H9 (cell line): ENCODE results near the gene OR52K1. TPM values are rescaled to one million over a fixed set of nuclear protein-coding genes. Genes with fewer than 3 reads are reported as not detected.

ENCODE experiments used
- DNase-seq: peaks from one replicate; pipeline ENCODE4 v3.0.0-alpha.2; 2017
- H2AFZ ChIP-seq: one replicate; pipeline ENCODE4 v1.6.1; 2013; ENCODE audit warnings: mild to moderate bottlenecking, low read length, control low read depth, moderate library complexity
- H2AK5ac ChIP-seq: 2 replicates; pipeline ENCODE4 v1.6.1; 2013; ENCODE audit warnings: low read length, control low read depth, mixed read lengths; ENCODE audit not compliant: insufficient read length
- H2BK120ac ChIP-seq: one replicate; pipeline ENCODE4 v1.6.1; 2013; ENCODE audit warnings: low read depth, mild to moderate bottlenecking, low read length, control low read depth, inconsistent platforms; ENCODE audit not compliant: poor library complexity, severe bottlenecking
- H2BK12ac ChIP-seq: 2 replicates; pipeline ENCODE4 v1.6.1; 2013; ENCODE audit warnings: low read length, control low read depth, mixed read lengths, low read depth; ENCODE audit not compliant: insufficient read length
- H2BK15ac ChIP-seq: 2 replicates; pipeline ENCODE4 v1.6.1; 2013; ENCODE audit warnings: low read depth, low read length, control low read depth
- H2BK20ac ChIP-seq: one replicate; pipeline ENCODE4 v1.6.1; 2013; ENCODE audit warnings: low read depth, mild to moderate bottlenecking, low read length, control low read depth, inconsistent platforms; ENCODE audit not compliant: poor library complexity, severe bottlenecking
- H2BK5ac ChIP-seq: 2 replicates; pipeline ENCODE4 v1.6.1; 2013; ENCODE audit warnings: low read length, control low read depth, mixed read lengths; ENCODE audit not compliant: insufficient read length
- H3K14ac ChIP-seq: 2 replicates; pipeline ENCODE4 v1.6.1; 2013; ENCODE audit warnings: low read length, control low read depth; ENCODE audit not compliant: insufficient read depth
- H3K18ac ChIP-seq: 2 replicates; pipeline ENCODE4 v1.6.1; 2013; ENCODE audit warnings: low read depth, mild to moderate bottlenecking, mixed read lengths, low read length, control low read depth; ENCODE audit not compliant: insufficient read length
- H3K23ac ChIP-seq: 2 replicates; pipeline ENCODE4 v1.6.1; 2013; ENCODE audit warnings: low read length, control low read depth, mixed read lengths, low read depth; ENCODE audit not compliant: insufficient read length
- H3K23me2 ChIP-seq: 2 replicates; pipeline ENCODE4 v1.6.1; 2013; ENCODE audit warnings: low read depth, mild to moderate bottlenecking, mixed read lengths, low read length, control low read depth; ENCODE audit not compliant: insufficient read length, poor library complexity, severe bottlenecking
- H3K27ac ChIP-seq: 2 replicates; pipeline ENCODE4 v1.5.1; 2013; ENCODE audit warnings: low read length, control low read depth, mixed read lengths, low read depth; ENCODE audit not compliant: insufficient read length
- H3K27me3 ChIP-seq: 2 replicates; pipeline ENCODE4 v1.6.1; 2013; ENCODE audit warnings: low read length, control low read depth, inconsistent platforms; ENCODE audit not compliant: insufficient read depth
- H3K4ac ChIP-seq: 2 replicates; pipeline ENCODE4 v1.6.1; 2013; ENCODE audit warnings: low read depth, mild to moderate bottlenecking, control low read depth, inconsistent platforms, low read length, moderate library complexity
- H3K4me1 ChIP-seq: 2 replicates; pipeline ENCODE4 v1.6.1; 2013; ENCODE audit warnings: low read length, control low read depth, inconsistent platforms; ENCODE audit not compliant: insufficient read depth
- H3K4me2 ChIP-seq: 2 replicates; pipeline ENCODE4 v1.6.1; 2013; ENCODE audit warnings: low read length, control low read depth, mixed read lengths; ENCODE audit not compliant: insufficient read length, insufficient read depth
- H3K56ac ChIP-seq: 2 replicates; pipeline ENCODE4 v1.6.1; 2013; ENCODE audit warnings: low read depth, mild to moderate bottlenecking, mixed read lengths, low read length, control low read depth; ENCODE audit not compliant: insufficient read length
- H3K79me1 ChIP-seq: 2 replicates; pipeline ENCODE4 v1.6.1; 2013; ENCODE audit warnings: low read depth, mild to moderate bottlenecking, moderate library complexity, low read length, control low read depth, inconsistent platforms; ENCODE audit not compliant: insufficient read depth, poor library complexity, severe bottlenecking
- H3K79me2 ChIP-seq: 2 replicates; pipeline ENCODE4 v1.6.1; 2013; ENCODE audit warnings: low read length, control low read depth, inconsistent platforms; ENCODE audit not compliant: insufficient read depth
- H3K9ac ChIP-seq: 2 replicates; pipeline ENCODE4 v1.6.1; 2013; ENCODE audit warnings: low read length, control low read depth, mixed read lengths; ENCODE audit not compliant: insufficient read length; ENCODE audit errors: extremely low read depth
- H3K9me3 ChIP-seq: one replicate; pipeline ENCODE4 v1.6.1; 2013; ENCODE audit warnings: low read depth, low read length, inconsistent platforms; ENCODE audit not compliant: control insufficient read depth
- H3T11ph ChIP-seq: one replicate; pipeline ENCODE4 v1.6.1; 2013; ENCODE audit warnings: mild to moderate bottlenecking, low read length, control low read depth, inconsistent platforms
- H4K20me1 ChIP-seq: one replicate; pipeline ENCODE4 v1.6.1; 2013; ENCODE audit not compliant: control insufficient read depth, insufficient read length, insufficient read depth
- H4K5ac ChIP-seq: 2 replicates; pipeline ENCODE4 v1.6.1; 2013; ENCODE audit warnings: low read depth, mild to moderate bottlenecking, mixed read lengths, low read length, control low read depth; ENCODE audit not compliant: insufficient read length
- H4K8ac ChIP-seq: replicated peaks from 2 replicates; pipeline ENCODE4 v1.6.1; 2013; ENCODE audit warnings: low read length, control low read depth, mixed read lengths, low read depth; ENCODE audit not compliant: insufficient read length
- H4K91ac ChIP-seq: 2 replicates; pipeline ENCODE4 v1.6.1; 2013; ENCODE audit warnings: low read depth, mild to moderate bottlenecking, moderate library complexity, mixed read lengths, low read length, control low read depth; ENCODE audit not compliant: insufficient read length
- H3K27ac Mint-ChIP-seq, 3 experiments: 2 replicates in 2 of 3; 3 replicates in 1 of 3; pipeline ENCODE4 v1.8.0; 2020 to 2021; ENCODE audit warnings: mixed read lengths in 3 of 3, mild to moderate bottlenecking in 1 of 3, moderate library complexity in 1 of 3
- H3K27me3 Mint-ChIP-seq: 2 replicates; pipeline ENCODE4 v1.8.0; 2021; ENCODE audit warnings: low read depth, mild to moderate bottlenecking, moderate library complexity, mixed read lengths
- H3K36me3 Mint-ChIP-seq, 3 experiments: 2 replicates in 2 of 3; 3 replicates in 1 of 3; pipeline ENCODE4 v1.8.0; 2020 to 2021; ENCODE audit warnings: low read depth in 3 of 3, mixed read lengths in 3 of 3; ENCODE audit not compliant: insufficient read depth in 1 of 3
- H3K4me1 Mint-ChIP-seq, 2 experiments: 2 replicates each; pipeline ENCODE4 v1.8.0; 2020; ENCODE audit warnings: mixed read lengths in 2 of 2
- H3K4me3 Mint-ChIP-seq, 2 experiments: 2 replicates in 1 of 2; 3 replicates in 1 of 2; pipeline ENCODE4 v1.8.0; 2020 to 2021; ENCODE audit warnings: mild to moderate bottlenecking in 2 of 2, mixed read lengths in 2 of 2, moderate library complexity in 1 of 2
- H3K9me3 Mint-ChIP-seq, 2 experiments: 2 replicates in 1 of 2; 3 replicates in 1 of 2; pipeline ENCODE4 v1.8.0; 2020; ENCODE audit warnings: mild to moderate bottlenecking in 2 of 2, mixed read lengths in 2 of 2, moderate library complexity in 1 of 2
- CTCF ChIP-seq: fragments of 200-600 bp; sonication (generic); conservative IDR thresholded peaks from 3 replicates; pipeline ENCODE4 v1.8.0; 2021; ENCODE audit warnings: antibody characterized with exemption, mild to moderate bottlenecking
- WGBS: extraction: QIAGEN DNeasy Blood & Tissue Kit; methylation state at CpG from one replicate; pipeline ENCODE4 v1.1.7; 2013; ENCODE audit warnings: missing lambda C conversion rate, low lambda C conversion rate, mixed read lengths; ENCODE audit not compliant: insufficient read length; ENCODE audit errors: extremely low coverage; 5-methylcytosine and 5-hydroxymethylcytosine counted together
- total RNA-seq: library from RNA; stranded (reverse); gene quantifications from 2 replicates; pipeline ENCODE4 v1.2.1, GENCODE V29; 2021

Gene OR52K1
- total RNA-seq, 1 experiment from 2014 or later, result not detected

- no peak overlapping the region for H2BK120ac ChIP-seq
- H3T11ph ChIP-seq, result no peak overlapping the region
- no peak overlapping the region for H3K18ac ChIP-seq
- no peak overlapping the region for H3K27ac ChIP-seq
- WGBS, result no CpG with 5 or more reads among the region's 7 CpGs
- no peaks in the 10 kb centered on the region for H3K4me1 ChIP-seq
- H4K5ac ChIP-seq, result no peak overlapping the region
- Mint-ChIP-seq H3K36me3 (peaks cover 0 to 4% (median 0%) of the 10 kb centered on the region in 3 experiments; a peak in 2 of 7 replicates), H3K4me1 (no peaks in the 10 kb centered on the region), H3K27ac (no peak overlapping the region), H3K4me3 (no peak overlapping the region), H3K9me3 (peaks cover 4 to 6% of the 10 kb centered on the region in 2 experiments; a peak in 3 of 5 replicates), H3K27me3 (peaks cover 2% of the 10 kb centered on the region; the same call in 1 of the 2 replicates)
- no peak overlapping the region for H4K91ac ChIP-seq
- TF ChIP-seq CTCF, result no peak
- no peak overlapping the region for H3K14ac ChIP-seq
- H3K9me3 ChIP-seq, result no peaks in the 10 kb centered on the region
- H2BK15ac ChIP-seq, result no peak overlapping the region
- no peak overlapping the region for H3K9ac ChIP-seq
- H3K56ac ChIP-seq, result no peak overlapping the region
- no peaks in the 10 kb centered on the region for H3K23me2 ChIP-seq
- no peak overlapping the region for H3K4ac ChIP-seq
- no peak overlapping the region for H2BK5ac ChIP-seq
- H2AK5ac ChIP-seq, result no peak overlapping the region
- DNase-seq, result no peak
- no peaks in the 10 kb centered on the region for H4K20me1 ChIP-seq
- H3K79me1 ChIP-seq, result no peaks in the 10 kb centered on the region
- no peak overlapping the region for H3K4me2 ChIP-seq
- H4K8ac ChIP-seq, result no peak overlapping the region
- H2BK20ac ChIP-seq, result no peak overlapping the region
- no peak overlapping the region for H2AFZ ChIP-seq
- H3K23ac ChIP-seq, result no peak overlapping the region
- no peaks in the 10 kb centered on the region for H3K27me3 ChIP-seq
- no peak overlapping the region for H2BK12ac ChIP-seq
- H3K79me2 ChIP-seq, result no peaks in the 10 kb centered on the region
These were observed 13.0 kb downstream of the OR52K1 start for GRCh38 chr11:4495487-4495886.
